ENCODE measurements around the gene TBX1. TPM values are rescaled to one million over a fixed set of nuclear protein-coding genes. Genes with fewer than 3 reads are reported as not detected.

TBX1 gene
- total RNA-seq, 4 donors from 2014 or later: 7.6 to 34.3 (median 18.5) TPM

DNA sequence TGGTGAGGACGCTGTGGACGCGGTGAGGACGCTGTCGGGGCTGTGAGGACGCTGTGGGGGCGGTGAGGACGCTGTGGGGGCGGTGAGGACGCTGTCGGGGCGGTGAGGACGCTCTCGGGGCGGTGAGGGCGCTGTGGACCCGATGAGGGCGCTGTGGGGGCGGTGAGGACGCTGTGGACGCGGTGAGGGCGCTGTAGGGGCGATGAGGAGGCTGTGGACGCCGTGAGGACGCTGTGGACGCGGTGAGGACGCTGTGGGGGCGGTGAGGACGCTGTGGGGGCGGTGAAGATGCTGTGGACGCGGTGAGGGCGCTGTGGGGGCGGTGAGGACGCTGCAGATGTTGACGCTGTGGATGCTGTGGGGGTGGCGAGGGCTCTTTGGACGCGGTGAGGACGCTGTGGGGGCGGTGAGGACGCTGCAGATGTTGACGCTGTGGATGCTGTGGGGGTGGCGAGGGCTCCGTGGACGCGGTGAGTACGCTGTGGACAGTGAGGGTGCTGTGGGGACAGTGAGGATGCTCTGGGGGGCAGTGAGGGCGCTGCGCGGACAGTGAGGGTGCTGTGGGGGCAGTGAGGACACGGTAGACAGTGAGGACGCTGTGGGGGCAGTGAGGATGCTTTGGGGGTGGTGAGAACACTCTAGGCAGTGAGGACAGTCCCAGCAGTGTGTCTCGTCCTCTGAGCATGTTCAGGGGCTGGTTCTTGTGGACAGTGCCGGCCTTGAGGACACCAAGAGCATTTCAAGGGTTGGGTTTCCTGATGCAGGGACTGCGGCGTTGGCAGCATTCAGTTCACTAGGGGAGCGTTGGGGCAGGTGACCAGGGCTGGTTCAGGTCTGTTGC lies 33.0 kb upstream of the TBX1 start:
- Histone ChIP-seq H3K36me3 (no peaks in the 10 kb centered on the region), H3K27me3 (no peaks in the 10 kb centered on the region), H3K4me3 (replicated peaks in 1 of 3) (no peak overlapping the region), H3K27ac (no peak overlapping the region), H3K4me1 (peaks cover 0 to 24% of the 10 kb centered on the region in 2 donors), H3K9me3 (no peaks in the 10 kb centered on the region)
- 64 to 69% methylated on average over 61 of the region's 61 CpGs for WGBS, 2 donors
- intact Hi-C loops (cut with DNase I): no loop called here
- TF ChIP-seq, protein P1, sequence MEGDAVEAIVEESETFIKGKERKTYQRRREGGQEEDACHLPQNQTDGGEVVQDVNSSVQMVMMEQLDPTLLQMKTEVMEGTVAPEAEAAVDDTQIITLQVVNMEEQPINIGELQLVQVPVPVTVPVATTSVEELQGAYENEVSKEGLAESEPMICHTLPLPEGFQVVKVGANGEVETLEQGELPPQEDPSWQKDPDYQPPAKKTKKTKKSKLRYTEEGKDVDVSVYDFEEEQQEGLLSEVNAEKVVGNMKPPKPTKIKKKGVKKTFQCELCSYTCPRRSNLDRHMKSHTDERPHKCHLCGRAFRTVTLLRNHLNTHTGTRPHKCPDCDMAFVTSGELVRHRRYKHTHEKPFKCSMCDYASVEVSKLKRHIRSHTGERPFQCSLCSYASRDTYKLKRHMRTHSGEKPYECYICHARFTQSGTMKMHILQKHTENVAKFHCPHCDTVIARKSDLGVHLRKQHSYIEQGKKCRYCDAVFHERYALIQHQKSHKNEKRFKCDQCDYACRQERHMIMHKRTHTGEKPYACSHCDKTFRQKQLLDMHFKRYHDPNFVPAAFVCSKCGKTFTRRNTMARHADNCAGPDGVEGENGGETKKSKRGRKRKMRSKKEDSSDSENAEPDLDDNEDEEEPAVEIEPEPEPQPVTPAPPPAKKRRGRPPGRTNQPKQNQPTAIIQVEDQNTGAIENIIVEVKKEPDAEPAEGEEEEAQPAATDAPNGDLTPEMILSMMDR (IDR thresholded peaks at IDR 0.05): no peak
- no peak for TF ChIP-seq POLR2A (IDR thresholded peaks at IDR 0.05)
- no peak for DNase-seq

DNA sequence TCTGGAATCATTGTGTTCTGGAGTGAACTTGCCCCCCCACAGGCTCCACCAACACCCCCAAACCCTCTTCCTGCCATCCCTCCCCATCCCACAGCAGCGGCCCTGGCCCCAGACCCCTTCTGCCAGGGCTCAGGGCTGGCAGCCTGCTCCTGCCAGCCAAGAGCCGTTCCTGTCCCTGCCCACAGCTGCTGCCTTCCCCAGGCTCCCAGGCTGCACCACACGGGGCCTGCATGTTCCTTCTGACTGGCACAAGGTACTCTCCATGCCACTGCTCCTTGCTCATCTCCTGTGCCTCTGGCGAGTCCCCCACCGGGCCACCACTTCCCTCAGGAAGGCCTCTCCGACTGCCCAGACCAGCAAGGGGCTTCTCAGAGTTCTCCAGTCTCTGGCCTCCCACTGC lies 32.3 kb upstream of the TBX1 start:
- no peaks in the 10 kb centered on the region for H3K36me3 ChIP-seq
- H3K9me3 ChIP-seq: no peaks in the 10 kb centered on the region
- no peak overlapping the region for H3K4me3 ChIP-seq (replicated peaks in 1 of 3)
- intact Hi-C loops (cut with DNase I): no loop called here
- 85 to 87% methylated on average over 5 of the region's 6 CpGs for WGBS, 2 donors
- DNase-seq: no peak
- H3K27me3 ChIP-seq: no peaks in the 10 kb centered on the region
- H3K27ac ChIP-seq: no peak overlapping the region
- TF ChIP-seq, protein P1 (IDR thresholded peaks at IDR 0.05): no peak
- TF ChIP-seq POLR2A (IDR thresholded peaks at IDR 0.05): no peak
- H3K4me1 ChIP-seq: peaks cover 0 to 20% of the 10 kb centered on the region in 2 donors

DNA sequence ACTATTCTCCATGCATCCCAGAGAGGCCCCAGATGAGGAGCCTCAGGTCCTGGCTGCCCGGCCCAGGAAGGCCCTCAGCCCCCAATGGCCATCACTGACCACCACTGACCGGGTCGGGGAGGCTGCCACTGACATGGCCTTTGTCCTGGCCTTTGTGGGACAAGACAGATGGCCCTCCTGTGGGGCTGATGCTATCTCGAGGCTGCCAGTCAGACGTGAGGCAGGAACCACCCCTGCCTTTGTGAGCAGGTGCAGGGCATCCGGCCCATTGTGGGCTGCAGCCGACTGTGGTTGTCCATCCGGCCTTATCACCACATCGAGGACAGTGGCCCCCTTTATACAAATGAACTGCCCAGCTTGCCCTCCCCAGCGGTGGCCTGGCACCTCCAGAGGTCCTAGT lies 31.7 kb upstream of the TBX1 start:
- no peaks in the 10 kb centered on the region for H3K27me3 ChIP-seq
- no peaks in the 10 kb centered on the region for H3K36me3 ChIP-seq
- no peak overlapping the region for H3K4me3 ChIP-seq (replicated peaks in 1 of 3)
- H3K27ac ChIP-seq: no peak overlapping the region
- TF ChIP-seq, protein P1 (IDR thresholded peaks at IDR 0.05): no peak
- no peak for TF ChIP-seq POLR2A (IDR thresholded peaks at IDR 0.05)
- intact Hi-C loops (cut with DNase I): no loop called here
- WGBS, 2 donors: 86% methylated on average over 10 of the region's 10 CpGs; no CpG with 5 or more reads in 1 of the 2 donors
- H3K4me1 ChIP-seq: peaks cover 0 to 14% of the 10 kb centered on the region in 2 donors
- no peaks in the 10 kb centered on the region for H3K9me3 ChIP-seq
- no peak for DNase-seq

DNA sequence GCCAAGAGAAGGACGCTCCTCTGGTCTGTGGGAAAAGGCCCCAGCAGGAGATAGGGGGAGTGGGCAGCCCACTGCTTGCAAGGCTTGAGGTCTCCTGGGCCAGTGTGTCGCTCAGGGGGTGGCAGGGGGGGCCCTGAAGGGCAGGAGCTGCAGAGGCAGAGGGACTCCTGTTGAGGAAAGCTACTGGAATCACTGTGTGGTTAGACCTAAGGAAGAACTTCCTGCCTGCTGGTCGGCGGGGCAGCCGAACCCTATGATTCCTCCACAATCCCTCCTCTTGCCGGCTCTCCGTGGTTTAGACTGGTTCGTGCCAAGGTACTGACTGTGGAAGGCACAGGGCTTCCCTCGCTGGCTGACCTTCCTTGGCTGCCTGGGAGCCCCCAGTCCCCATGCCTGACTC lies 31.1 kb upstream of the TBX1 start:
- H3K27ac ChIP-seq: no peak overlapping the region
- H3K36me3 ChIP-seq: no peaks in the 10 kb centered on the region
- no peaks in the 10 kb centered on the region for H3K27me3 ChIP-seq
- DNase-seq: no peak
- TF ChIP-seq, protein P1 (IDR thresholded peaks at IDR 0.05): no peak
- no peak for TF ChIP-seq POLR2A (IDR thresholded peaks at IDR 0.05)
- 89 to 90% methylated on average over 9 of the region's 9 CpGs for WGBS, 2 donors
- H3K4me1 ChIP-seq: peaks cover 0 to 10% of the 10 kb centered on the region in 2 donors
- H3K9me3 ChIP-seq: no peaks in the 10 kb centered on the region
- no peak overlapping the region for H3K4me3 ChIP-seq (replicated peaks in 1 of 3)
- intact Hi-C loops (cut with DNase I): no loop called here

DNA sequence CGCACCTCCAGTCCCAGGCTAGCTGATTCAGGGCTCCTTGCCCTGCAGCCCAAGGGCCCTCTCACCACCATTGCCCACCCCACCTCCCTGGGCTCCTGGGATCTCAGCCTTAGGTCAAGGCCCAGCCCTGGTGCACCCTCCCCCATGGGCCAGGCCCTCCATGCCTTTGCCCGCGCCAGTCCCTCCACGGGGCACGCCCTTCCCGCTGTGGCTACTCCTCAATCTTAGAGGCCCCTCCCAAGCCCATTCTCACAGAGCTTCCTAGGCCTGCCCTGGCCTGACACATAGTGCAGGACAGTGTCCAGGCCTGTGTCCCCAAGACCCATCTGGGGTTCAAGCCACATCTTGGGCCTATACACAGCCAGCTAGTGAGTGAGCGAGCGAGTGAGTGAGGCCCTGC lies 30.4 kb upstream of the TBX1 start:
- Histone ChIP-seq H3K4me3 (replicated peaks in 1 of 3) (no peak overlapping the region), H3K27me3 (no peaks in the 10 kb centered on the region), H3K9me3 (no peaks in the 10 kb centered on the region), H3K36me3 (no peaks in the 10 kb centered on the region), H3K27ac (no peak overlapping the region), H3K4me1 (peaks cover 0 to 10% of the 10 kb centered on the region in 2 donors)
- no peak for DNase-seq
- 99 to 100% methylated on average over 3 to 7 of the region's 8 CpGs for WGBS, 2 donors
- intact Hi-C loops (cut with DNase I): loop anchor here (2.0 kb wide), 1 partner anchor 181 kb away; no protein-coding TSS in a partner anchor
- no peak for TF ChIP-seq POLR2A (IDR thresholded peaks at IDR 0.05)
